Mesenteric fat pad (tissue), 1 donor: ENCODE results near the gene PAFAH1B1. TPM values are rescaled to one million over a fixed set of nuclear protein-coding genes. Genes with fewer than 3 reads are reported as not detected.
A peak's percentile ranks its signal among the peaks of the same experiment; 100 is the strongest.

ENCODE experiments used
- DNase-seq: peaks from one replicate; pipeline ENCODE4 v3.0.0-alpha.2; 2020; ENCODE audit warnings: low spot score
- total RNA-seq: library from RNA; stranded (reverse); fragmentation: NEBNext Ultra II Directional; extraction: Animal tissue kit (Norgen Biotek cat#: 25700); gene quantifications from one replicate; pipeline ENCODE4 v1.2.1, GENCODE V29; 2021
- donor health status: DM: yes; HTN: yes; CAD: no.

PAFAH1B1 gene
- total RNA-seq, 1 donor from 2014 or later: 140 TPM

DNA sequence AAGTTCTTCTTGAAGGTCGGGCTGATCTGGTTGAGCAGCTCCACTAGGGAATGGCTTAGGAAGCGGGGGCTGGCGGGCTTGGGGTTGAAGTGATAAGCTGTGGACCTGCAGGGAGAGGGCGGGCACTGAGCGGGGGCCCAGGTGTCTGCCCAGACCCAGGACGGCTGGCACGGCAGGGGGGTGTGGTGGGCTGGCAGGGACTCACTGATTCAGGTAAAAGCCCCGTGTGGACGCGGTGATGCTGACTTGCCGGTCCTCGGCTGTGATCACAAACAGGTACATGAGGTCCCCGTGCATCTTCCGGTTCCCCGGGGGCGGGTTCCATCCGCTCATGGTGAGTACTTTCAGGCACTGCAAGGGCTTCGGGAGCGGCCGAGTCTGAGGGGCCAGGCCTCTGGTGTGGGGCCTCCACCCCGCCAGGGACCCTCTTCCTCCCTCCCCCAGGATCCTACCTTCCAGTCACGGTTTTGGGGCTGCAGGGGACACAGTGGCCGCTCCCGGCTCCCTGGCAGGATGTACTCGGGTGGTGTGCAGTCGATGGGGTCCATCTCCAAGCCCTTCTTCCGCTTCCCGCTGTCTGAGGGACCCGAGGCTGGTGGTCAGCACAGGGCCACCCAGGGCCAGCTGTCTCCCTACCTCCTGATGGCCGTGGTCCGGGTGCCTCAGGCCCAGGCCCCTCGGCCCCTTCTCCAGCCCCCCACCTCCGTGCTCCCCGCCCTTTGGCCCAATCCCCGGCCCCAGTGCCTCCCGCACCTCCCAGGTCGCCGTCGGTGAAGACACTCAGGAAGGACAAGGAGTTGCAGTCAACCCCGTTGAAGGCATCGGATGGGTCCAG is 107.9 kb downstream of the PAFAH1B1 start:
- DNase-seq: peak; percentile 90

DNA sequence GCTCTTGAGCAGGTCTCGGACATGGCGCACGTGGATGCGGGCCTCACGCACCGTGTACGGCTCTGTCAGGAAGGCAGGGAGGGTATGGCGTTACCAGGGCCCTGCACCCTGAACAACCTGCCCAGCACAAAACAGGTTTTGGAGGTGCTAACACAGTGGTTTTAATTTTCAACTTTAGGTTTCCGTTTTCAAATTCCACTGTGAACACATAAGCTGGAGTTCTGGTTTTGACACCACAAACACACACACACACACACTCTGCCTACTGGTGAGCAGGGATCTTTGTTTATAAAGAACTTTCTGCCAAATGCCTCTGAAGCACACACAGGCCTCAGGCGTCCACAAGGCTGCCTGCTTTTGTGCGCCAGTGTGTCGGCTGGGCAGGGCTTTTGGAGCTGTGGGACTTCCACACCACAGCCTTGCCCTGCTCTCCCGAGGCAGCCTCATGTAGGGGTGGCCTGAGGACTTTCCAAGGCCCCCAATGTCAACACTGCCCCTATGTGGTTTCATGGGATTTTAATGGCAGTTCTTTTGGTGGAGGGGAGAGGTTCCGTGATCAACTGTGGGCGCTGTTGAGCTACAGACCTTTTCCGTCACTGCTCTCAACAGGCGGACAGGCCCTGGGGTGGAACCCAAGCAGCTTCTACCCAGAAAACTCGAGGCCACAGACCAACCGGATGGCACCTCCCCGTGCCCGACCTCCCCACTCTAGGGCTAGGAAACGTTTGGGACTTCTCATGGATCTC is 108.7 kb downstream of the PAFAH1B1 start:
- peak; percentile 64 for DNase-seq

DNA sequence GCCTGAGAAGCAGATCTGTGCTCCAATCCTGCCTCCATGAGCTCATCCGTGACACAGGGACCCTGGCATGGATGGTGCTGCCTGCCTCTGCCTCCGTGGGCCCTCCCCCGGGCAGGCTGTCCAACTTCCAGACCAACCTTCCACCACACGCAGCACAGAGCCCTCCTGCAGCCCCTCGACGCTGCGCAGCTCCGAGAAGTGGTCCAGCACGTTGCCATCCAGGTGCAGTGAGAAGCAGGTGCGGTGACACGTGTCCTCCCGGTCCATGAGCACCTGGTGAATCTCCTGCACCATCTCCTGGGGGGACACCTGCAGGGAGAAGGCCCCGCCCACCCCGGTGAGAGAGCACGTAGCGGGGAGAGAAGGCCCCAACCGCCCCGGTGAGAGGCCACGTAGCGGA is 109.7 kb downstream of the PAFAH1B1 start:
- peak; percentile 81 for DNase-seq

DNA sequence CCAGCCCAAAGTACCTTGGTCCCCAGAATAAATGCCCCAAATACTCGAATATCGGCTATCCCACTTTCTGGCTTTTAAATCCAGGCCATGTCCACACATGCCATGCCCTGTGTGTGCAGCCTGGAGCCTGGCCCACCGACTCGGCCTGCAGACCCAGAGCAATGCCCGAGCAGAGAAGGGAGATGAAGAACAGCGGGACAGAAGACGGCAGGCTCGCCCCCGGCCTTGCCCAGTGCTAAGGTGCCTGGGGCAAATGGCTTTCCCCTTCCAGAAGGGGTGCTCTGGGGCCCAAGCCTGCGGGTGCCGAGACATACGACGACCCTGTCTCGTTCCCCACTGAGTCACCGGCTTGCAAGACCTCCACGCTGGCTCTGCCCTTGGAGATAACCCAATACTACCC is 110.2 kb downstream of the PAFAH1B1 start:
- peak; percentile 79 for DNase-seq

DNA sequence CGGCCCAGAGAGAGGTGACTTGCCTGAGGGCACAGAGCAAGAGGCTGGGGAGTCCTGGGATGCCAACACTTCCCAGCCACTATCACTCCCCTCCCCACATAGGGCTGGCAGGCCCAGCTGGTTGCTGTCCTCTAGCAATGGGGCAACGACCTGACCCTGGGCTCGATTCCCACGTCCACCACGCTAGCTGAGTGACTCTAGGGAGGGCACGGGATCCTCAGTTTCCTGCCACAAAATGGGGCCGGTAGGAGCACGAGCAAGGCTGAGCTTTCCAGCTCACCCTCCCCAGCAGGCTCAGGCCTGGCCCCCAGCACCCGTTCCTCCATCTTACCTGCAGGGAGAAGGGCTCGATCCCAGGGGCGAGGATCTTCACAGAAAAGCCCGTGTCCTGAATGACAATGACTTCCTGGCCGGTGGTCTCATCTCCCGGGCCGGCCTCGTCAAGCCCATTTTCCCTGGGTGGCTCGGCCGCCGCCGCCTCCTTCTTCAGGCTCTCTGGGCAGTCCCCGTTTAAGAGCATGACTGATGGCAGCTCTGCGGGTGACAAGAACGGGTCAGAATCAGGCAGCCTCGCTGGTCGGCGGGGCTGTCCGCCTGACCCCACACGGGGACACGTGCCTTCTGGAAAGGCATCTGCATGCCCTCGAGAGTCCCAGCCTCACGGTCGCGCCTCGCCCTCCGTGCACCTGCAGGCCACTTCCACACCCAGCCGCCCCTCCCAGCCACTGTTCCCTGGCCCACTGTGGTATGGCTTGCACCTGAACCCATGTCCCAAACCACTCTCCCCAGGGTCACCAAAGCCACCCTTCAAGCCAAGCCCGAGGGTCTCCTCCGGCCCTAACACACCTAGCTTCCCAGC is 110.8 kb downstream of the PAFAH1B1 start:
- no peak for DNase-seq

- DNase-seq: no peak
These were observed 111.4 kb downstream of the PAFAH1B1 start for GRCh38 chr17:2704890-2705248.

- no peak for DNase-seq
These were observed 111.8 kb downstream of the PAFAH1B1 start for GRCh38 chr17:2705263-2705662.

DNA sequence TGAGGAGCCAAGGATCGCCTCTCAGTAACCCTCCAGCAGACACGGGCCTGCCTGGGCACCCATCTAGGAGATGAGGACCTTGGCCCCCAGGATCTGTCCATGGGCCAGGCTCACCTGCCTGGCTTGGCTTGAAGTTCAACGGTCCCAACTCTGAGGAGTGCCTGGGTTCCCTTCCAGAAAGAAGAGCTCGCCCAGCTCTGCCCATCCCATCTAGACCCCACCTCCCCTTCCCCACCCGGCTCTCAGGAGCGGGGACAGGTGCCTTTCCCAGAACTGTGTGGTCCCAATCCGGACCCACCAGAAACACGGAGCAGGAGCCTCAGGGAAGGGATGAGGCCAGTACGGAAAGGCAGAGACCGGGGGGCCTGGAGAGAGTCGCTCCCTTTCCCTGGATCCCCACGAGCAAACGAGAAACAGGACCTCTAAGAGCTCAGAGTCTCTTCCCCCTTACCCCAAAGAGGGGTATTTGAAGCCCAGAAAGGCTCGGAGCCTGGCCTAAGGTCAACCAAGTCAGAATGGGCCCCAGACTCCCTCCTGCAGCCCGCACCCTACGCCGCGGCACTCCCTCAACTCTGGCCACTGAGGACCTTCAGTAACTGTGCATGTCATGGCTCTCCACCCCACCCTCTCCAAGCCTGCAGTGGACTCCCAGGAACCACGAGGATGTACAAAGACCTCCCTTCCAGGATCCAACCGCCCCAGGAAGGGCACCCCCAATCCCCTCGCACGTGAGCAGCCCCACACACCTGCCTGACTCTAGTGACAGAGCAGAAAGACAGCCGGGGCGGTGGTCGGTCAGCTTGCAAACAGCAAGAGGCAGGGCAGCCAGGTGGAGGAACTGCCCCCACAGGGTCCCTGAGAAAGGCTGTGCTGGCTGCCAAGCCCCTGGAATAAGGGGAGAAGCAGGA is 112.7 kb downstream of the PAFAH1B1 start:
- DNase-seq: no peak

DNA sequence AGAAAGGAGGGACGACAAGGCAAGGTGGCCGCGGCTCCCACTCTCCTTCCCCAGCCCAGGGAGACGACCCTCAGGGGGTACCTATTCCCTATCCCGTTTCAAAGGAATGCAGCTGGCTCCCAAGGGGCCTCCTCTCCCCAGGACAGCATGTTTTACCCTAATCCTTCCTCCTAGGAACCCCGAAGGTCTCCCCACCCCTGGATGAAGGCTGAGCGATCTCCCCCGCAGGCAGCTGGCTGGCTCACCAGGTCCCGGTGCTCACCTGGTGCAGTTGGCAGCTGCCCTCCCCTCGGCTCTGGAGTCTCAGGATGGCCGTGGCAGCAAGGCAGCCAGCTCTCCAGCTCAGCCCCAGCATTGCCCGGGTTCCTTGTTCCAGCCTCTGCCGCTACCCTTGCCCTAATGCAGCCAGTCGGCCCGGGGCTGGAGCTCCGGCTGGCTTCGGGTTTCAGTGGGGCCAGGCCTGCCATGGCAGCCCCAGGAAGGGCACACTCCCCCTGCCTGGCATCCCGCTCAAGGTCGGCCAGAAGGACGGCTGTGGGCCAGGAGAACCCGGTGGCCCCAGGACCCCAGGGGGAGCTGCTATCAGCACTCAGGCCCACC is 113.6 kb downstream of the PAFAH1B1 start:
- no peak for DNase-seq

- no peak for DNase-seq
These were observed 114.5 kb downstream of the PAFAH1B1 start for GRCh38 chr17:2707721-2708584.

- no peak for DNase-seq
These were observed 115.2 kb downstream of the PAFAH1B1 start for GRCh38 chr17:2708585-2709182.

- DNase-seq: no peak
These were observed 115.8 kb downstream of the PAFAH1B1 start for GRCh38 chr17:2709183-2709661.

- no peak for DNase-seq
These were observed 116.8 kb downstream of the PAFAH1B1 start for GRCh38 chr17:2710071-2710802.

- DNase-seq: no peak
These were observed 117.6 kb downstream of the PAFAH1B1 start for GRCh38 chr17:2710803-2711607.

DNA sequence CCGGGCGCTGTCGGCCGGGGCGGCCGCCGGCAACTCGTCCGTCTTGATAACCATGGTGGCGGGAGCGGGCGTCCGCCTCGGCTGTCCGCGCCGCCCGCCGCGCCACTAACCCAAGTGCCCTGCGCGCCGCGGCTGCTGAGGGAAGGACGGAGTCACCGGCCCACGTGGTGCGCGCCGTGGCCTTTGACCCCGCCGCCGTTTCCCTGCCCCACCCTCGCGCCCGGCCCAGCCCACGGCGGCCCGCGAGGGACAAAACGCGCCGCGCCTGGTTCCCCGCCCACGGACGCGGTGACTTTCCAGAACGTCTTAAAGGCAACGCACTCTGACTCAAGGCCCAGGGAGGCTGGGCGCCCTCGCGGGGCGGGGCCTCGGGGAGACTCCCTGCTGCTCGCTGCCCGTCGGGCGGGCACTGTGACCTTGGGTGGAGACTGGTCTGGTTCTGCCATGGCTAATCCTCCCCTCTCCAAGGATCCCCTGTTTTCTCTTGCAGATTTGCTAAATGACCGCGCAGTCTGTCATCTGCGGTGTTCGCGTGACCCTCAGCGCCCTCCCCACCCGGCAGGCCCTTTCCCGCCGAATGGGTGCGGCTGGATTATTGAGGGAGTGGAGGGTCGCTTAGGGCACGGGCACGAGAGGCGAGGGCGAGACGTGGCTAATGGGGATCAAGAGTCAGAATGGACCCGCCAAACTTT is 118.3 kb downstream of the PAFAH1B1 start, which contains the start of gene CLUH:
TSS of gene CLUH (minus strand) at position 157 of the 692 bp plus-strand sequence. CDS start at position 54, 103 bp downstream.
- peak; percentile 99 for DNase-seq
